WTC11 (cell line): ENCODE results near the gene RNF148. TPM values are rescaled to one million over a fixed set of nuclear protein-coding genes. Genes with fewer than 3 reads are reported as not detected.

Experiments used
- ATAC-seq: fragments of 200-7000 bp; cut with Tn5 transposase; 2 replicates; pipeline ENCODE4 v1.10.0; 2021; ENCODE audit warnings: mild to moderate bottlenecking, moderate library complexity
- CTCF ChIA-PET: fragments of 300-600 bp; sonication (Branson Sonifier 250); formaldehyde crosslinking; loops from one replicate; lab custom pipeline; 2021; ENCODE audit warnings: antibody characterized with exemption; lab: Charles Lee
- POLR2A ChIA-PET: fragments of 350-600 bp; sonication (Branson Sonifier 250); formaldehyde crosslinking; loops from one replicate; lab custom pipeline; 2021; ENCODE audit warnings: antibody characterized with exemption; lab: Charles Lee
- DNase-seq: peaks from one replicate; pipeline ENCODE4 v3.0.0; 2021; ENCODE audit warnings: low spot score
- H3K27ac Mint-ChIP-seq: 2 replicates; pipeline ENCODE4 v1.8.0; 2021; ENCODE audit warnings: mixed read lengths
- H3K27me3 Mint-ChIP-seq: 2 replicates; pipeline ENCODE4 v1.8.0; 2021; ENCODE audit warnings: low read depth, mild to moderate bottlenecking, moderate library complexity, mixed read lengths
- H3K36me3 Mint-ChIP-seq: 2 replicates; pipeline ENCODE4 v1.8.0; 2021; ENCODE audit warnings: mixed read lengths
- H3K4me1 Mint-ChIP-seq: 2 replicates; pipeline ENCODE4 v1.8.0; 2022; ENCODE audit warnings: mixed read lengths
- H3K4me3 Mint-ChIP-seq: 2 replicates; pipeline ENCODE4 v1.8.0; 2021; ENCODE audit warnings: mild to moderate bottlenecking, moderate library complexity, mixed read lengths
- H3K9me3 Mint-ChIP-seq: 2 replicates; pipeline ENCODE4 v1.8.0; 2021; ENCODE audit warnings: mixed read lengths
- ATF3 ChIP-seq: sonication (generic); formaldehyde crosslinking; conservative IDR thresholded peaks from 2 replicates; pipeline ENCODE4 v1.8.1; 2022; ENCODE audit warnings: mild to moderate bottlenecking, missing genetic modification reagents
- CREM ChIP-seq: sonication (generic); formaldehyde crosslinking; IDR thresholded peaks from 2 replicates; pipeline ENCODE4 v1.8.1; 2022; ENCODE audit warnings: mild to moderate bottlenecking, missing genetic modification reagents, moderate library complexity
- FOXK1 ChIP-seq: sonication (generic); formaldehyde crosslinking; IDR thresholded peaks from 2 replicates; pipeline ENCODE4 v1.8.0; 2022; ENCODE audit warnings: mild to moderate bottlenecking, moderate library complexity, missing genetic modification reagents
- GTF2I ChIP-seq: fragments of 250-450 bp; sonication (Bioruptor Pico); conservative IDR thresholded peaks from 2 replicates; pipeline ENCODE4 v1.4.0; 2021; ENCODE audit warnings: mild to moderate bottlenecking
- IRF2 ChIP-seq: sonication (generic); formaldehyde crosslinking; IDR thresholded peaks from 2 replicates; pipeline ENCODE4 v1.8.0; 2022; ENCODE audit warnings: low read depth, missing genetic modification reagents, borderline replicate concordance
- MXD4 ChIP-seq: fragments of 250-450 bp; sonication (Bioruptor Pico); IDR thresholded peaks from 2 replicates; pipeline ENCODE4 v1.8.0; 2021; ENCODE audit warnings: mild to moderate bottlenecking, moderate library complexity, borderline replicate concordance
- MYBL2 ChIP-seq: sonication (generic); formaldehyde crosslinking; IDR thresholded peaks from 2 replicates; pipeline ENCODE4 v1.8.1; 2023; ENCODE audit warnings: mild to moderate bottlenecking, moderate library complexity, missing genetic modification reagents
- PRRX2 ChIP-seq: fragments of 250-450 bp; sonication (Bioruptor Pico); IDR thresholded peaks from 2 replicates; pipeline ENCODE4 v1.8.0; 2021; ENCODE audit warnings: mild to moderate bottlenecking
- RELA ChIP-seq: sonication (generic); formaldehyde crosslinking; IDR thresholded peaks from 2 replicates; pipeline ENCODE4 v1.8.1; 2022; ENCODE audit warnings: missing genetic modification reagents, mild to moderate bottlenecking, borderline replicate concordance
- SMAD4 ChIP-seq: sonication (generic); formaldehyde crosslinking; IDR thresholded peaks from 2 replicates; pipeline ENCODE4 v1.8.0; 2022; ENCODE audit warnings: mild to moderate bottlenecking, missing genetic modification reagents
- SOX15 ChIP-seq: fragments of 250-450 bp; sonication (Bioruptor Pico); IDR thresholded peaks from 2 replicates; pipeline ENCODE4 v1.9.0; 2021; ENCODE audit warnings: mild to moderate bottlenecking
- STAT6 ChIP-seq: sonication (generic); formaldehyde crosslinking; conservative IDR thresholded peaks from 2 replicates; pipeline ENCODE4 v1.8.1; 2023; ENCODE audit warnings: mild to moderate bottlenecking, low read depth, missing genetic modification reagents, moderate library complexity
- TEAD1 ChIP-seq: sonication (generic); formaldehyde crosslinking; IDR thresholded peaks from 2 replicates; pipeline ENCODE4 v1.8.0; 2022; ENCODE audit warnings: mild to moderate bottlenecking, missing genetic modification reagents
- TP53 ChIP-seq: sonication (generic); formaldehyde crosslinking; IDR thresholded peaks from 2 replicates; pipeline ENCODE4 v1.8.1; 2023; ENCODE audit warnings: mild to moderate bottlenecking, missing genetic modification reagents
- USF2 ChIP-seq: sonication (generic); formaldehyde crosslinking; IDR thresholded peaks from 2 replicates; pipeline ENCODE4 v1.8.1; 2023; ENCODE audit warnings: mild to moderate bottlenecking, missing genetic modification reagents, moderate library complexity
- ZBTB21 ChIP-seq: sonication (generic); formaldehyde crosslinking; IDR thresholded peaks from 2 replicates; pipeline ENCODE4 v1.8.1; 2023; ENCODE audit warnings: mild to moderate bottlenecking, missing genetic modification reagents, borderline replicate concordance
- ZMAT4 ChIP-seq: fragments of 250-450 bp; sonication (Bioruptor Pico); IDR thresholded peaks from 2 replicates; pipeline ENCODE4 v1.9.0; 2021; ENCODE audit warnings: mild to moderate bottlenecking
- ZNF121 ChIP-seq: sonication (generic); formaldehyde crosslinking; IDR thresholded peaks from 2 replicates; pipeline ENCODE4 v1.8.0; 2023; ENCODE audit warnings: missing genetic modification reagents
- ZNF138 ChIP-seq: sonication (generic); formaldehyde crosslinking; conservative IDR thresholded peaks from 2 replicates; pipeline ENCODE4 v1.8.1; 2022; ENCODE audit warnings: mild to moderate bottlenecking, moderate library complexity, missing genetic modification reagents
- ZNF232 ChIP-seq: sonication (generic); formaldehyde crosslinking; IDR thresholded peaks from 2 replicates; pipeline ENCODE4 v1.8.0; 2022; ENCODE audit warnings: mild to moderate bottlenecking, missing genetic modification reagents
- ZNF263 ChIP-seq: sonication (generic); formaldehyde crosslinking; IDR thresholded peaks from 2 replicates; pipeline ENCODE4 v1.8.1; 2022; ENCODE audit warnings: low read depth, mild to moderate bottlenecking, moderate library complexity, missing genetic modification reagents
- ZNF416 ChIP-seq: fragments of 250-450 bp; sonication (Bioruptor Pico); IDR thresholded peaks from 2 replicates; pipeline ENCODE4 v1.9.0; 2021; ENCODE audit warnings: mild to moderate bottlenecking, inconsistent platforms
- ZNF512 ChIP-seq: sonication (generic); formaldehyde crosslinking; IDR thresholded peaks from 2 replicates; pipeline ENCODE4 v1.8.1; 2022; ENCODE audit warnings: missing genetic modification reagents, borderline replicate concordance
- ZSCAN18 ChIP-seq: fragments of 250-450 bp; sonication (Bioruptor Pico); IDR thresholded peaks from 2 replicates; pipeline ENCODE4 v2.1.2; 2022; ENCODE audit warnings: mild to moderate bottlenecking, moderate library complexity
- total RNA-seq: library from RNA; stranded (reverse); gene quantifications from 3 replicates; pipeline ENCODE4 v1.2.3, GENCODE V29; 2021

The RNF148 gene
- total RNA-seq, 1 experiment from 2014 or later: 0.17 TPM

- peak overlapping the region; percentile 42; the same call in 1 of the 2 replicates for H3K27ac Mint-ChIP-seq
Measured at GRCh38 chr7:122706836-122707235, 4.1 kb upstream of the RNF148 start.

GRCh38 chr7:122699017-122699416 lies 3.7 kb downstream of the RNF148 start, which contains the start of gene RNF133:
TSS of gene RNF133 (minus strand) at chr7:122699117. CDS start at chr7:122698918, 199 bp downstream.
- Mint-ChIP-seq H3K4me1 (peaks cover 17% of the 10 kb centered on the region), H3K36me3 (no peaks in the 10 kb centered on the region), H3K27me3 (no peaks in the 10 kb centered on the region), H3K9me3 (no peaks in the 10 kb centered on the region), H3K4me3 (no peak within 1 kb of the TSS), H3K27ac (peak within 1 kb of the TSS; percentile 63; the same call in 1 of the 2 replicates)
- POLR2A ChIA-PET: no interaction called here
- ATAC-seq (no peak), DNase-seq (no peak)
- CTCF ChIA-PET: no interaction called here
- no peak for TF ChIP-seq TEAD1 (CRISPR knock-in tag)
- TF ChIP-seq ZNF232 (CRISPR knock-in tag): no peak
- no peak for TF ChIP-seq ZNF138 (CRISPR knock-in tag)
- no peak for TF ChIP-seq STAT6 (CRISPR knock-in tag)
- no peak for TF ChIP-seq ZMAT4 (CRISPR knock-in tag)
- no peak for TF ChIP-seq IRF2
- no peak for TF ChIP-seq ZNF416
- no peak for TF ChIP-seq MYBL2 (CRISPR knock-in tag)
- no peak for TF ChIP-seq ZNF512 (CRISPR knock-in tag)
- no peak for TF ChIP-seq CREM (CRISPR knock-in tag)
- no peak for TF ChIP-seq ZSCAN18 (CRISPR knock-in tag)
- TF ChIP-seq MXD4 (CRISPR knock-in tag): no peak
- TF ChIP-seq RELA (CRISPR knock-in tag): no peak
- TF ChIP-seq SOX15: no peak
- TF ChIP-seq ZNF263: no peak
- no peak for TF ChIP-seq ATF3
- TF ChIP-seq, all 79 proteins: peak for 0

More at GRCh38 chr7:122706836-122707235, 4.1 kb upstream of the RNF148 start:
- CTCF ChIA-PET: no interaction called here
- Mint-ChIP-seq H3K27me3 (no peaks in the 10 kb centered on the region), H3K4me1 (no peaks in the 10 kb centered on the region), H3K36me3 (no peaks in the 10 kb centered on the region), H3K9me3 (no peaks in the 10 kb centered on the region; the same call in 1 of the 2 replicates)
- DNase-seq (no peak), ATAC-seq (no peak)
- TF ChIP-seq USF2 (CRISPR knock-in tag): no peak
- TF ChIP-seq ZNF121 (CRISPR knock-in tag): no peak
- no peak for TF ChIP-seq GTF2I (CRISPR knock-in tag)
- TF ChIP-seq ZBTB21 (CRISPR knock-in tag): no peak
- TF ChIP-seq SMAD4 (CRISPR knock-in tag): no peak
- no peak for TF ChIP-seq PRRX2 (CRISPR knock-in tag)
- no peak for TF ChIP-seq ATF3
- TF ChIP-seq TP53 (CRISPR knock-in tag): no peak
- no peak for TF ChIP-seq FOXK1 (CRISPR knock-in tag)
- no peak for TF ChIP-seq ZNF416
- TF ChIP-seq MXD4 (CRISPR knock-in tag): no peak
- TF ChIP-seq ZMAT4 (CRISPR knock-in tag): no peak
- TF ChIP-seq, all 79 proteins: peak for 0
- H3K4me3 Mint-ChIP-seq: no peak overlapping the region
- POLR2A ChIA-PET: no interaction called here
